EH (cell line): ENCODE data around the gene CT45A8.
"Not testable (repeated sequence)": the region's sequence is repeated elsewhere in the genome, so short reads cannot be mapped to it uniquely, and the experiment has no call there.

Experiments used
- DNase-seq: peaks from one replicate; pipeline ENCODE4 v3.0.0-alpha.2; 2015; ENCODE audit warnings: low read depth

Gene CT45A8, protein sequence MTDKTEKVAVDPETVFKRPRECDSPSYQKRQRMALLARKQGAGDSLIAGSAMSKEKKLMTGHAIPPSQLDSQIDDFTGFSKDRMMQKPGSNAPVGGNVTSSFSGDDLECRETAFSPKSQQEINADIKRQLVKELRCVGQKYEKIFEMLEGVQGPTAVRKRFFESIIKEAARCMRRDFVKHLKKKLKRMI

DNA sequence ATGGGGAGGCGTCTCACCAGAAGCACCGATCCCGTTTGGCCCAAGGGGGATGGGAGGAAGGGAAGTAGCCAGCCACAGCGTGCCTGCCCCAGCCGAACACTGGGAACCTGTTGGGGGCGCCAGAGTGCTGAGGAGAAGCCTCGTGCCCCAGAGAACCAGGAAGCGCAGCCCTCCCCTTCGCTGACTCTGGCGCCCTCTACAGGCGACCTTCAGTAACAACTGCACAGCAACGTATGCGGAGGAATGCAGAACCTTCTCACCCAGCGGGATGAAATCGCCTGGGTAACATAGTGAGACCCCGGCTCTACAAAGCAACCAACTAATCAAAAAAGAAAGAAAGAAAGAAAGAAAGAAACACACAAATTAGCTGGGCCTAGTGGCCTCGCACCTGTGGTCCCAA is at the start of gene CT45A8:
TSS of gene CT45A8 (minus strand) at position 101 of the 400 bp plus-strand sequence. CDS start 3,755 bp downstream, outside the sequence.
- DNase-seq, result not testable (repeated sequence)

DNA sequence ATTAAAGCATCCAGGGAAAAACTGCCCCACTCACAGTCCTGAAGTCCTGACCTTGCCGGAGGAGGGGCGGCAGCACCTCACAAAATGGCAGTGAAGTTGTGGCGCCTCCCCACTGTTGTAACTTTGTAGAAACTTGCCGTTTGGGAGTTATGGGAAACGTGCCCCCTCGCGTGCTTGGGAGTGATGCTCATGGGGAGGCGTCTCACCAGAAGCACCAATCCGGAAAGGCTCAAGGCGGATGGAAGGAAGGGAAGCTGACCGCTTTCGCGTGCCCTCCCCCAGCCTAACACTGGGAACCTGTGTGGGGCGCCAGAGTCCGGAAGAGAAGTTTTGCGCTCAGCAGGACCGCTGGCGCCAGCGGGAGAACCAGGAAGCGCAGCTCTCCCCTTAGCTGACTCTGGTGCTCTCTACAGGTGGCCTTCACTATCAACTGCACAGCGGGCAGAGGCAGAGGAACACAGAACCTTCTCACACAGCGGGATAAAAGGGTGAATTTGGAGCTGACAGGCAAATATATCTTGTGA is 39.0 kb upstream of the CT45A8 start, which contains the start of the genes CT45A10 and SAGE1:
TSS of gene CT45A10 (minus strand) at position 151 of the 524 bp plus-strand sequence. CDS start 8,100 bp downstream, outside the sequence.
TSS of gene SAGE1 (plus strand) at position 423 of the 524 bp plus-strand sequence. CDS start 2,527 bp downstream, outside the sequence.
- DNase-seq, result no peak

DNA sequence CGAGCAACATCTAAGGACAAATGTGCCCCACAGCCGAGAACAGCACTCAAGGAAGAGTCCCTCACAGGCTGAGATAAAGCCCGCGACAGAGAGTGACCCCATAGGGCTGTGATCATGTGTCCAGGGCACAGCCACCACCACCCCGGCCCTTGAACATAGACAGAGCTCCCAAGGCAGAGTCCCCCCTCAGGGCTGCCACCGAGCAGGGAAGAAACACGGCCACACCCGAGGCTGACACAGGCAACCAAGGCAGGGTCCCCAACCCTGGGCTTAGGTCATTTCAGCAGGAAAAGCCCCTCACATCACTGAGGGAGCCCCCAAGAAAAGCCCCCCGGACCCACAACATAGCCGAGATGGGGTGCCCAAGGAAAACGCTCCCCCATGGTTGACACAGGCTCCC is 38.4 kb upstream of the CT45A8 start:
- DNase-seq, result no peak

DNA sequence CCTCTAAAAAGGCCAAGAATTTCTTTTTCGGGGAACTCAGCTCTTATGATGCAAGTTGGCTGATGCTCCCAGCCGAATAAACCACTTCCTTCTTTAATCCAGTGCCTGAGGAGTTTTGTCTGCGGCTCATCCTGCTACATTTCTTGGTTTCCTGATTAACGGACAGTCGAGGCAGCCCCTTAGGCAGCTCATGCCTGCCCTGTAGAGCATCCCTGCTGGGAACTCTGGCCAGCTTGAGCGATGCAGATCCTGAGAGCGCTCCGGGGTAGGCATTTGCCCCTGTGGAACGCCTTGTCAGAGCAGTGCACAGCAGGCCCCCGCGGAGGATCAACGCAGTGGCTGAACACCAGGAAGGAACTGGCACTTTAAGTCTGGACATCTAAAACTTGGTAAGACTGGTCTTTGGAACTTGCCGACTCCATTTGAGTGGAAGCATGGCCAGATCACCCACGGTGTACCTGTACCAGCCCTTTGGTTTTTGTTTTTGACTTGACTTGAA is 35.8 kb upstream of the CT45A8 start:
- no peak for DNase-seq

GRCh38 chrX:135888976-135889375 is 34.6 kb upstream of the CT45A8 start:
- DNase-seq, result not testable (repeated sequence)

DNA sequence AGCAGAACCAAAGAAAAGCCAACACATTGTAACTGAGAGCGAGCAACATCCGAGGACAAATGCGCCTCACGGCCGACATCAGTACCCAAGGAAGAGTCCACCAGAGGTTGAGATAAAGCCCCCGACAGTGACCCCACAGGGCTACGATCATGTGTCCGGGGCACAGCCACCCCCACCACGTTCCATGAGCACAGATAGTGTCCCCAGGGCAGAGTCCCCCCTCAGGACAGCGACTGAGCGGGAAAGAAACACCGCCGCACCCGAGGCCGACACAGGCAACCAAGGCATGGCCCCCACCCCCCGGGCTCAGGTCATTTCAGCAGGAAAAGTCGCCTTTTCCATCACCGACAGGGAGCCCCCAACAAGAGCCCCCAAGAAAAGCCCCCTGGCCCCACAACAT is 33.9 kb upstream of the CT45A8 start:
- DNase-seq, result not testable (repeated sequence)

DNA sequence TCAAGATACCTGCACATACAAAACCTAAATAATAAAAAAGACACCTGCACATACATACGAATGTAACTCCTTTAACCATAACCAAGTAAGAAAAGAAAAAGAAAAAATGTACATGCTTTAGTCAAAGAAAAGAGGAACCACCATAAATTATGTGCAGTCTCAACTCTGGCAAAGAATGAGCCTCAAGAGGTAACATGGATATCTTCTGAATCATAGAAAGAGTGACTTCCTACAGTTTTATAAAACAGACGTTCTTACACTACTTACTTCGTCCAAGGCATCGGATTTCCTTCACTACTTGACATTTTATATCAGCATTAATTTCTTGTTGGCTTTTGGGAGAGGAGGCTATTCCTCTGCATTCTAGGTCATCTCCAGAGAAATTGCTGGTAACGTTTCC is 28.4 kb upstream of the CT45A8 start:
- not testable (repeated sequence) for DNase-seq

DNA sequence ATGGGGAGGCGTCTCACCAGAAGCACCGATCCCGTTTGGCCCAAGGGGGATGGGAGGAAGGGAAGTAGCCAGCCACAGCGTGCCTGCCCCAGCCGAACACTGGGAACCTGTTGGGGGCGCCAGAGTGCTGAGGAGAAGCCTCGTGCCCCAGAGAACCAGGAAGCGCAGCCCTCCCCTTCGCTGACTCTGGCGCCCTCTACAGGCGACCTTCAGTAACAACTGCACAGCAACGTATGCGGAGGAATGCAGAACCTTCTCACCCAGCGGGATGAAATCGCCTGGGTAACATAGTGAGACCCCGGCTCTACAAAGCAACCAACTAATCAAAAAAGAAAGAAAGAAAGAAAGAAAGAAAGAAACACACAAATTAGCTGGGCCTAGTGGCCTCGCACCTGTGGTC is 17.4 kb upstream of the CT45A8 start, which contains the start of gene CT45A9:
TSS of gene CT45A9 (minus strand) at position 101 of the 400 bp plus-strand sequence. CDS start 3,751 bp downstream, outside the sequence.
- DNase-seq, result not testable (repeated sequence)

DNA sequence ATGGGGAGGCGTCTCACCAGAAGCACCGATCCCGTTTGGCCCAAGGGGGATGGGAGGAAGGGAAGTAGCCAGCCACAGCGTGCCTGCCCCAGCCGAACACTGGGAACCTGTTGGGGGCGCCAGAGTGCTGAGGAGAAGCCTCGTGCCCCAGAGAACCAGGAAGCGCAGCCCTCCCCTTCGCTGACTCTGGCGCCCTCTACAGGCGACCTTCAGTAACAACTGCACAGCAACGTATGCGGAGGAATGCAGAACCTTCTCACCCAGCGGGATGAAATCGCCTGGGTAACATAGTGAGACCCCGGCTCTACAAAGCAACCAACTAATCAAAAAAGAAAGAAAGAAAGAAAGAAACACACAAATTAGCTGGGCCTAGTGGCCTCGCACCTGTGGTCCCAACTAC is 17.2 kb downstream of the CT45A8 start, which contains the start of gene CT45A7:
TSS of gene CT45A7 (minus strand) at position 101 of the 400 bp plus-strand sequence. CDS start 3,747 bp downstream, outside the sequence.
- DNase-seq, result not testable (repeated sequence)

DNA sequence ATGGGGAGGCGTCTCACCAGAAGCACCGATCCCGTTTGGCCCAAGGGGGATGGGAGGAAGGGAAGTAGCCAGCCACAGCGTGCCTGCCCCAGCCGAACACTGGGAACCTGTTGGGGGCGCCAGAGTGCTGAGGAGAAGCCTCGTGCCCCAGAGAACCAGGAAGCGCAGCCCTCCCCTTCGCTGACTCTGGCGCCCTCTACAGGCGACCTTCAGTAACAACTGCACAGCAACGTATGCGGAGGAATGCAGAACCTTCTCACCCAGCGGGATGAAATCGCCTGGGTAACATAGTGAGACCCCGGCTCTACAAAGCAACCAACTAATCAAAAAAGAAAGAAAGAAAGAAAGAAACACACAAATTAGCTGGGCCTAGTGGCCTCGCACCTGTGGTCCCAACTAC is 34.4 kb downstream of the CT45A8 start, which contains the start of gene CT45A2:
TSS of gene CT45A2 (minus strand) at position 101 of the 400 bp plus-strand sequence. CDS start 3,747 bp downstream, outside the sequence.
- DNase-seq, result not testable (repeated sequence)

DNA sequence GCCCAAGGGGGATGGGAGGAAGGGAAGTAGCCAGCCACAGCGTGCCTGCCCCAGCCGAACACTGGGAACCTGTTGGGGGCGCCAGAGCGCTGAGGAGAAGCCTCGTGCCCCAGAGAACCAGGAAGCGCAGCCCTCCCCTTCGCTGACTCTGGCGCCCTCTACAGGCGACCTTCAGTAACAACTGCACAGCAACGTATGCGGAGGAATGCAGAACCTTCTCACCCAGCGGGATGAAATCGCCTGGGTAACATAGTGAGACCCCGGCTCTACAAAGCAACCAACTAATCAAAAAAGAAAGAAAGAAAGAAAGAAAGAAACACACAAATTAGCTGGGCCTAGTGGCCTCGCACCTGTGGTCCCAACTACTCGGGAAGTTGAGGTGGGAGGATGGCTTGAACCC is 51.7 kb downstream of the CT45A8 start, which contains the start of gene CT45A6:
TSS of gene CT45A6 (minus strand) at position 101 of the 400 bp plus-strand sequence. CDS start 3,794 bp downstream, outside the sequence.
- not testable (repeated sequence) for DNase-seq
